PFSK-1 (cell line): ENCODE measurements around the gene TNC.

ENCODE experiments used
- FOXP2 ChIP-seq: optimal IDR thresholded peaks from 2 replicates; pipeline ENCODE3; 2011; ENCODE audit warnings: borderline replicate concordance, control low read depth, inconsistent platforms; ENCODE audit not compliant: insufficient read depth; ENCODE audit errors: extremely low read length, extremely low read depth
- POLR2AphosphoS5 ChIP-seq: IDR thresholded peaks from 2 replicates; pipeline ENCODE4 v1.6.1; 2012; ENCODE audit warnings: low read depth, mild to moderate bottlenecking, control low read depth, low read length, moderate library complexity
- REST ChIP-seq, 2 experiments: IDR thresholded peaks; 2 replicates each; pipeline versions ENCODE4 v1.6.1 to v1.8.0; 2011 to 2012; ENCODE audit warnings: low read depth in 2 of 2, low read length in 2 of 2, control low read depth in 1 of 2, inconsistent platforms in 1 of 2, mild to moderate bottlenecking in 1 of 2, moderate library complexity in 1 of 2; ENCODE audit not compliant: insufficient read depth in 1 of 2
- SIN3A ChIP-seq: IDR thresholded peaks from 2 replicates; pipeline ENCODE4 v1.6.1; 2012; ENCODE audit warnings: mild to moderate bottlenecking, low read length, moderate library complexity, borderline replicate concordance; ENCODE audit not compliant: insufficient read depth
- TAF1 ChIP-seq: IDR thresholded peaks from 2 replicates; pipeline ENCODE4 v1.6.1; 2012; ENCODE audit warnings: low read length, control low read depth, borderline replicate concordance; ENCODE audit not compliant: insufficient read depth

Gene TNC

GRCh38 chr9:115137526-115137925, 19.6 kb upstream of the TNC start:
- TF ChIP-seq FOXP2 (no peak), REST (IDR thresholded peaks at IDR 0.05; ENCODE audit: insufficient read depth in 1 of 2, low read depth in 2 of 2, low read length in 2 of 2) (no peak), SIN3A (no peak)

DNA sequence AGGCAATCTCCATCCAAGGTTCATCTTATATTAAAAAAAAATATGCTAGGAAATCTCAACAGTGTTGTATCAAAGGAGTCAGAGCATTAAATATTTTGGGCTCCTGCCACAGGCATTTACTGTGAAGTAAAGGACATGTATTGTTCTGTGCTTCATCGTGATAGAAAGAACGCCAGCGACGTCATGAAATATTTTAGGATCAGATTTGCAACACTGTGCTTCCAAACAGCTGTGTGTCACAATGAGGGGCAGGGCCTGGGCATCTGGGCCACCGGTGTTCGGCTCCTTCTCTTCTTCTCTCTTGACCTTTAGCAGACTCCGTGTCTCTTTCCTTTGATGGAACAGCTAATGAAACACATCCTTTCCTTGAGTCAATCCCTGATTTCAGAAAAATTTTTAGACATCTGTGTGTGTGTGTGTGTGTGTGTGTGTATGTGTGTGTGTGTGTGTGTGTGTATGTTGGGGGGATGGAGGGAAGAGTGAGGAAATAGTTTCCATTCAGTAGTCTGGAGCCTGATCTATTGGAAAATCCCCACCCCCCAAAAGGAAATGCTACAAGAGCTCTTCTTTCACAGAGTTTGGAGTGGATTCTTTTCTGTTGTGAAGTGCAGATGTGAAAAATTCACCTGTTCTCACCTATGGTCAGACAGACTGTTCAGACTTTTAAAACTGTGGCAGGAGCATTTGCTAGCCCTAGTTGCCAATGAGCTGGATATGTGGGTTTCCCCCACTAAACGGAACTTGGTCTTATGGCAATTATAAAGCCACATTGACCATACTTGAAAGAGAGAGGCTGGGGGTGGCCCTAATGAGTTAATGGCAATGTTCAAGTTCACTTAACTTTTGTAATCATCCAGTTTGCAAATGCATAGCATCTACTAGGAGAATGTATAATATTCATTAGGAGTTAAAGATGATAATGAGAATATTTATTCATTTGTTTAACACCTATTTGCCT, 18.1 kb upstream of the TNC start:
- no peak for TF ChIP-seq REST (IDR thresholded peaks at IDR 0.05; ENCODE audit: insufficient read depth in 1 of 2, low read depth in 2 of 2, low read length in 2 of 2)
- no peak for TF ChIP-seq POLR2AphosphoS5
- no peak for TF ChIP-seq TAF1
- TF ChIP-seq SIN3A, result no peak
- TF ChIP-seq FOXP2, result no peak

DNA sequence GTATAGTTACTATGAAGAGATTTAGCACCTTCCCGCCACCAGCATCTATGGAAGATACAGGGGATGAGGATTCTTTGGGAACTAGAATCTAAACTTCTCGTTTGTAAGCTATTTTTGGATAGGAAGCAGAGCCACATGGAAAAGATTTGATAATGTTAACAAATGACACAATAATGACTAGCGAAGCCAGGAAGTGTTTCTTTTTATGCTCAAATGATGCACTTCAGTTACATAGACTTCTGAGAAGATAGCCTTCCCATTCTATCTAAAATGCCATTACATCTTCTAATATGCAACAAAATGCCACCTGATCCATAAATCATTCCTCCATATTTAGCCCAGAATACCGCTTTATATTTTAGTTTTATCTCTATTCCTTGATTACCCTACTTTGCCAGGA, 17.0 kb upstream of the TNC start:
- TF ChIP-seq FOXP2, result no peak
- no peak for TF ChIP-seq TAF1
- TF ChIP-seq POLR2AphosphoS5, result no peak
- no peak for TF ChIP-seq SIN3A
- no peak for TF ChIP-seq REST (IDR thresholded peaks at IDR 0.05; ENCODE audit: insufficient read depth in 1 of 2, low read depth in 2 of 2, low read length in 2 of 2)

DNA sequence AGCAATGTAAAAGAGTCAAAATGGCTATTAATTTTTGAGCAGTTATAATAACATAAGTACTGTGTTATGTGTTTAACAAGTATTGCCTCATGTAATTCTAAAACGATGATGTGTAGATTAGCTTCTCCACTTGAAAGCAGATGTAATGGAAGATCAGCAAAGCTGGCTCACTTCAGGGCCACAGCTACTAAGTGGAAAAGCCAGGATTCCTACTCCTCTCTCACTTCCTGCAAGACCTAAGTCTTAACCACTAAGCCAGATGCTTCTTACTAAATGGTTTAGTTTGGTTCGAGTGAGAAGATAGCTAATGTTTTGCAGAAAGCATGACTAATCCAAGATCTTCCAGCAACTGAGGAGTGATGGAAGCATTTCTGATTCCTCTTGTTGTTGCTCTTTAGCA, 15.7 kb upstream of the TNC start:
- TF ChIP-seq FOXP2, result no peak
- TF ChIP-seq REST (IDR thresholded peaks at IDR 0.05; ENCODE audit: insufficient read depth in 1 of 2, low read depth in 2 of 2, low read length in 2 of 2), result no peak
- TF ChIP-seq TAF1, result no peak
- TF ChIP-seq POLR2AphosphoS5, result no peak
- TF ChIP-seq SIN3A, result no peak

- TF ChIP-seq POLR2AphosphoS5 (no peak), FOXP2 (no peak), SIN3A (no peak), REST (IDR thresholded peaks at IDR 0.05; ENCODE audit: insufficient read depth in 1 of 2, low read depth in 2 of 2, low read length in 2 of 2) (no peak), TAF1 (no peak)
Observed at GRCh38 chr9:115132648-115133047, 14.7 kb upstream of the TNC start.
